Esophagus squamous epithelium (tissue), 5 donors: ENCODE data around the gene SPRYD3. TPM values are rescaled to one million over a fixed set of nuclear protein-coding genes. Genes with fewer than 3 reads are reported as not detected.

Experiments used
- DNase-seq: peaks from one replicate; lab custom pipeline; 2025; lab: John Stamatoyannopoulos, UW
- H3K27ac ChIP-seq, 4 donors: fragments of 200-600 bp; sonication (generic); one replicate each; pipeline ENCODE4 v1.5.1; 2016 to 2019; ENCODE audit warnings: mild to moderate bottlenecking in 1 of 4
- H3K27me3 ChIP-seq, 4 donors: fragments of 200-600 bp; sonication (generic); 1 replicate in 3 of 4; 2 replicates in 1 of 4; pipeline versions ENCODE4 v1.5.1 to v1.6.0; 2017 to 2021; ENCODE audit warnings: antibody characterized with exemption in 1 of 4
- H3K36me3 ChIP-seq, 3 donors: fragments of 200-600 bp; sonication (generic); one replicate each; pipeline ENCODE4 v1.5.1; 2016 to 2019
- H3K4me1 ChIP-seq, 3 donors: fragments of 200-600 bp; sonication (generic); one replicate each; pipeline ENCODE4 v1.5.1; 2017 to 2019
- H3K4me3 ChIP-seq, 4 donors: fragments of 200-600 bp; sonication (generic); 1 replicate in 3 of 4; 2 replicates in 1 of 4; pipeline ENCODE4 v1.5.1; 2016 to 2019; ENCODE audit warnings: mild to moderate bottlenecking in 2 of 4, moderate library complexity in 1 of 4
- H3K9me3 ChIP-seq, 3 donors: fragments of 200-600 bp; sonication (generic); one replicate each; pipeline ENCODE4 v1.5.1; 2016 to 2019
- CTCF ChIP-seq, 6 experiments: fragments of 450-650 bp in 4 of 6; fragments of 200-600 bp in 2 of 6; sonication (generic) in 2 of 6; IDR thresholded peaks; one replicate each; pipeline ENCODE4 v1.5.1; 2016 to 2019; ENCODE audit warnings: antibody characterized with exemption in 6 of 6, mild to moderate bottlenecking in 4 of 6, moderate library complexity in 4 of 6
- POLR2A ChIP-seq, 4 donors: fragments of 450-650 bp; IDR thresholded peaks; one replicate each; pipeline ENCODE4 v1.6.1; 2017; ENCODE audit warnings: antibody characterized with exemption in 4 of 4, mild to moderate bottlenecking in 4 of 4, moderate library complexity in 3 of 4
- WGBS, 2 donors: methylation state at CpG; one replicate each; pipeline ENCODE4 v1.1.5; 2018; 5-methylcytosine and 5-hydroxymethylcytosine counted together
- intact Hi-C: fragments of 100-400 bp; cut with DNase I; formaldehyde crosslinking; loops from one replicate; pipeline ENCODE4 v1.15.0; 2022
- total RNA-seq, 4 donors: library from RNA; depleted of rRNA; stranded (reverse); fragments of >200 nt; gene quantifications; one replicate each; pipeline ENCODE4 v1.1.0, GENCODE V29; 2016
- donor health status: DM: yes; HTN: yes; CAD: no.

The SPRYD3 gene, protein sequence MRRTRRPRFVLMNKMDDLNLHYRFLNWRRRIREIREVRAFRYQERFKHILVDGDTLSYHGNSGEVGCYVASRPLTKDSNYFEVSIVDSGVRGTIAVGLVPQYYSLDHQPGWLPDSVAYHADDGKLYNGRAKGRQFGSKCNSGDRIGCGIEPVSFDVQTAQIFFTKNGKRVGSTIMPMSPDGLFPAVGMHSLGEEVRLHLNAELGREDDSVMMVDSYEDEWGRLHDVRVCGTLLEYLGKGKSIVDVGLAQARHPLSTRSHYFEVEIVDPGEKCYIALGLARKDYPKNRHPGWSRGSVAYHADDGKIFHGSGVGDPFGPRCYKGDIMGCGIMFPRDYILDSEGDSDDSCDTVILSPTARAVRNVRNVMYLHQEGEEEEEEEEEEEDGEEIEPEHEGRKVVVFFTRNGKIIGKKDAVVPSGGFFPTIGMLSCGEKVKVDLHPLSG
- total RNA-seq: 10 to 100 TPM; 28.2 to 41.4 (median 29.2) TPM

GRCh38 chr12:53079226-53080117, at the start of gene SPRYD3:
SPRYD3 (minus strand) TSS chr12:53079390; CDS start chr12:53079333, 57 bp downstream.
- 5 to 6% methylated on average over 17 to 20 of the region's 67 CpGs for WGBS, 2 donors
- Histone ChIP-seq H3K4me1 (peaks cover 17 to 49% (median 30%) of the 10 kb centered on the region in 3 donors), H3K27ac (peak within 1 kb of the TSS; percentile 82 to 97 (median 94)), H3K4me3 (peak within 1 kb of the TSS; percentile 60 to 87 (median 78)), H3K9me3 (no peaks in the 10 kb centered on the region), H3K36me3 (peaks cover 5 to 31% (median 10%) of the 10 kb centered on the region in 3 donors), H3K27me3 (no peaks in the 10 kb centered on the region)
- intact Hi-C loops: no loop called here
- DNase-seq: peak; percentile 95
- TF ChIP-seq POLR2A (IDR thresholded peaks at IDR 0.05) (peak in 3 of 4 donors; percentile 68 to 94 (median 90)), CTCF (IDR thresholded peaks at IDR 0.05) (no peak)

DNA sequence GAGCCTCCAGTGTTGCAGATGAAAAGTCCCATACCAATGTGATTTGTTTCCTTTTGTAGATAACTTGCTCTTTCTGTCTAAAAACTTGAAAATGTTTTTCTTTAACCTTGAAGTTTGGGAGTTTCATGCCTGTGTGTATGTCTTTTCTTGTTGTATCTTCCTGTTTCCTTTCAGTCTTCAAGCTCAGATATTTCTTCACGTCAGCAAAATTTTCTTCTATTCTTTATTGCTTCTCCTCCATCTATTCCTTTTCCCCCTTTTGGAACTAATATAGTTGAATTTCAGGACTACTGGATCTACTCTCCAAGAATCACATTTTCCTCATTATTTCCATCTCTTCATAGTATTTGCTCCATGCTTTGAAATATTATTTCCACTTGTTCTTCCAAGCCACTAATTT, 48.0 kb upstream of the SPRYD3 start:
- Histone ChIP-seq H3K27me3 (no peaks in the 10 kb centered on the region), H3K27ac (no peak overlapping the region), H3K9me3 (no peaks in the 10 kb centered on the region), H3K4me3 (no peak overlapping the region), H3K36me3 (no peaks in the 10 kb centered on the region), H3K4me1 (no peaks in the 10 kb centered on the region)
- TF ChIP-seq CTCF (IDR thresholded peaks at IDR 0.05) (no peak), POLR2A (IDR thresholded peaks at IDR 0.05) (no peak)
- intact Hi-C loops: no loop called here
- DNase-seq: no peak
- 71 to 76% methylated on average over 1 of the region's 1 CpG for WGBS, 2 donors

- no peak overlapping the region for H3K27ac ChIP-seq
- no peak for DNase-seq
- H3K4me1 ChIP-seq: no peaks in the 10 kb centered on the region
- H3K4me3 ChIP-seq: no peak overlapping the region
- no peaks in the 10 kb centered on the region for H3K27me3 ChIP-seq
- TF ChIP-seq CTCF (IDR thresholded peaks at IDR 0.05) (no peak), POLR2A (IDR thresholded peaks at IDR 0.05) (no peak)
- intact Hi-C loops: no loop called here
- no peaks in the 10 kb centered on the region for H3K9me3 ChIP-seq
- no peaks in the 10 kb centered on the region for H3K36me3 ChIP-seq
These were observed 45.1 kb upstream of the SPRYD3 start for GRCh38 chr12:53124352-53124723.

DNA sequence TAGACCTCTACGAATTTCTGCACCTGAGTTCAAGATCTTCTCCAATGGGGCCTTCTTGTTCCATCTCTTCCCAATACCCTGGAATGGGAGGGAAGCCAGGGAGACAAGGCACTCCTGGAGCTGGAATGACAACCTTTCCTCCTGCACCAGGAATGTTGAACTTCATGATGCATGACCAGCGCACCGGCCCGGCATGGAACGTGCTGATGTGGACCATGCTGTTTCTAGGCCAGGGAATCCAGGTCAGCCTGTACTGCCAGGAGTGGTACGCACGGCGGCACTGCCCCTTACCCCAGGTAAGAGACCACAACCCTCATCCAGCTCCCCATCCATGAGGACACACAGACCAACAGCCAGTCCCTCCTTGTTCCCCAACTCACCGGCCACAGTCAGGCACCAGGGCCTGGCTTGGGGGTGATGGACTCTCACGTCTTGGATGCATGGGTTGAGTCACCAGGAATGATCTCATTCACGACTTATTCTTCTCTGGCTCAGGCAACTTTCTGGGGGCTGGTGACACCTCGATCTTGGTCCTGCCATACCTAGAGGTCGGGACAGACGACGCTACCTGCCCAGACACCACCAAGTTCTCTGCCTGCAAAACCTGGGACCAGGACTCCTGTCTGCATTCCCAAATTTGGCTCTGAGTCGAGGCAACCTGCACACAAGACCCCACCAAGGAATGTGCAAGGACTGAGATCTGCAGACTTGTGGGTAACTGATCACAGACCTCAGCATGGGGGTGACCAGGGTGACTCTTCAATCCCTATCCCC, 44.6 kb upstream of the SPRYD3 start:
- no peak for TF ChIP-seq POLR2A (IDR thresholded peaks at IDR 0.05)
- no peak for TF ChIP-seq CTCF (IDR thresholded peaks at IDR 0.05)
- DNase-seq: no peak
- H3K27ac ChIP-seq: no peak overlapping the region
- no peak overlapping the region for H3K4me3 ChIP-seq
- H3K36me3 ChIP-seq: no peaks in the 10 kb centered on the region
- 71 to 78% methylated on average over 1 to 10 of the region's 16 CpGs for WGBS, 2 donors
- no peaks in the 10 kb centered on the region for H3K27me3 ChIP-seq
- intact Hi-C loops: no loop called here
- H3K4me1 ChIP-seq: no peaks in the 10 kb centered on the region
- no peaks in the 10 kb centered on the region for H3K9me3 ChIP-seq
